ENCODE measurements around the gene MAP3K21.
A peak's percentile ranks its signal among the peaks of the same experiment; 100 is the strongest.

Gene MAP3K21

GRCh38 chr1:233390842-233391737 lies 63.6 kb downstream of the MAP3K21 start:
- DNase-seq, result no peak

DNA sequence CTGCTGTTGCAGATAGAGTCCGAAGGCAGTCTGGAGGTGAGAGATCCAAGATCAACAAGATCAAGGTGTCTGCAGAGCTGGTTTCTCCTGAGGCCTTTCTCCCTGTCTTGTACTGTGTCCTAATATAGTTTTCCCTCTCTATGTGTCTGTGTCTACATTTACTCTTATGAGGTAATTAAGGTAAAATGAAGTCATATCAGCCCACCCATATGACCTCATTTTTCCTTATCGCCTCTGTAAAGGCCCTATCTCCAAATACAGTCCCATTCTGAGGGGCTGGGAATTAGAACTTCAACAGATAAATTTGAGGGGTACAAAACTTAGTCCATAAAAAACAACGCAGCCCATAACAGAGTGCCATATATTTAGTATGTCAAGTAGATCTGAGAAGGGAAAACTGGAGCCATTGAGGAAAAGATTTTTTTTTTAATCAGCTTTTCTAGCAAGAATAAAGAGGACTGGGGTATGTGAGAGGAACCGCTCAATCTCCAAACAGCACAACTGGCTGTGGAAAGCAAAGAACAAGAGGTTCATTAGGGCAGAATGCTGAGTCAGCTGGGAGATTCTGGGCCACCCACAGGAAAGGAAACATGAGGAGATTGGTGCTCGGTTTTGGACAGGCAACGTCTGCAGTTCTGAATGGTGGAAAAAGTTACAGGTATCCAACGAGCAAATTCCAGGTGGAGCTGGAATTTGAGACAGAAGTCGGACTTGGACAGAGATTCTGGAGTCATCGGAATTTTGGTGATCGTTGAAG lies 65.7 kb downstream of the MAP3K21 start:
- no peak for DNase-seq

- DNase-seq, result no peak
These were observed 66.6 kb downstream of the MAP3K21 start for GRCh38 chr1:233393926-233394680.

GRCh38 chr1:233394860-233395717 lies 67.6 kb downstream of the MAP3K21 start:
- peak; percentile 85 for DNase-seq

- DNase-seq, result no peak
These were observed 68.5 kb downstream of the MAP3K21 start for GRCh38 chr1:233395863-233396646.

DNA sequence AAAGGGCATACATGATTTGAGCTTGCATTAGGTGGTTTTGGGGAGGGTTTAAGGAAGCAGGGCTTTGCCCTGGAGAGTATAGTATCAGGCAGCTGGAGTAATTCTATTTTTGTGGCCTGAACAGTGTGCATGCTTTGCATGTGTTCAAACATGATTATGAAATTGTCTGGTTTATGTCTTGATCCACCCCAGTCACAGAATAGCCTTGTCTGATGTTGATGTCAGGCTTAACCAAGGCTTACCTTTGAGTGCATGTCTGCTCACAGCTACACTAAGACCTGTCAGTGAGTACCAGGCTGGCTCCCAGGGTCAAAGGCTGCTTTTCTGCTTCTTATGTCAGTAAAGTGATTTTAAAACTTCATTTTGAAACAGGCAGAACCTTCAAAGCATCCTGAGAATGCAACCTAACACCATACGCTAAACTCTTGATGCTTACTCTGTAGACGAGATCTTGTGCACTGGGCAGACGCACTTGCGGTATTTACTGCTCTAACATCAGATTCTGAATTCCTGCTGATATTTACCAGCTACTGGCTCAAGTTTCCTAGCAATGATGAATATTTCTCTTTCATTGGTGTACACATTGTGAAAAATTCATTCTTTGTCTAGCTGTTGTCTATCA lies 78.9 kb downstream of the MAP3K21 start:
- DNase-seq, result no peak

DNA sequence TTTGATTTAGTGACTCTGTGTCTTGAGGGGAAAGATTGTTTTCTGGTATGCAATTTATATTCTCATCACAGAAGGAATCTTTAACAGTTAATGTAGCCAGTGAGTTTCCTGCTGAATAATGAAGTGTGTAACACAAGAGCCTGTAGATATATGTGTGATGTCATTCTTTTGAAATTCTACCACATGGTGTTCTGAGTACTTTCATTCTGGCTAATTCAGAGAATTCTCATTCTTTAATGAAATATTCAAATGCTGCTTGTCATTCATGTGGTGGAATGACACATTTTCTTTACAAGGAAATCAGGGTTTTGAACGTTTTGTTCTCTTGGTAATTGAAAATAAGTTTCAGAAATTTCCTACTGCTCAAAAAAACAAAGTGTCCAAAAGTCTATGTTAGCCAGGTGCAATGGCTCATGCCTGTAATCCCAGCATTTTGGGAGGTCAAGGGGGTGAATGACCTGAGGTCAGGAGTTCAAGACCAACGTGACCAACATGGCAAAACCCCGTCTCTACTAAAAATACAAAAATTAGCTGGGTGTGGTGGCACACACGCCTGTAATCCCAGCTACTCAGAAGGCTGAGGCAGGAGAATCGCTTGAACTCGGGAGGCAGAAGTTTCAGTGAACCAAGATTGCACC lies 79.6 kb downstream of the MAP3K21 start:
- DNase-seq, result no peak

DNA sequence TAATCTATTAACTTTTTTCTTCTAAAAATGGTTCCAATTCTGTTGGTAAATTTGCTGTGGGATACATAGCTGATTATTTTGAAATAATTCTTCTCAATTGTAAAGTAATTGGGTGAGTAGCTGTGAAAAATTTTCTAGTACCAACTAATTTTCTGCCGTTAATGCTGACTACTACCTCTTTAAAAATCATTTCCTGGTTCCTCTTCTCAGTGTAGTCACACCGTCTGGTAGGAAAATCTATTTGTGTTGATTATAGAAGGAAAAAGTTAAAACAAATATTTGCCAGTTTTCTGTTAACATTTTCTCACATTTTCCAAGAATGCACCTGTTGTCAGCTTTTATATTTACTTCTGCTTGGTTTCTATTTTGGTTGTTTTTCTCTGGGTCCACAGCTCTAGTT lies 82.0 kb downstream of the MAP3K21 start:
- no peak for DNase-seq

DNA sequence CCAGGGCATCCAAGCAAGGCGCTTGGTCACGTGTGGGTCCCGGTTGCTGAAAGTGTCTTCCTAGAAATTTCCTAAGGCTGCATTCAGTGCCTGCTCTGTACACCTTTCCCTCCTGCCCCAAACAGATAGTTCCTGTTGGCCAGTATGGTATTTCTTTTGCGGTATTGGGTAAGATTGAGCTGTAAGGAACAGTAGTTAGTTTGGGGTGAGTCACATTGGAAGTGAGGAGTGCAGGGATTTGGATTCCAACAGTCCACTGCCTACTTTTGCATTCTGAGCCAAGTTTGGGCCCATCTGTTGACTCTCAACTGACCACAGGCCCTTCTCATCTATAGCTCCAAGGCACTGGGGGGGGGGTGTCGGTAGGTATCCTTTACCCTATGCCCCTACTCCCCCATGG lies 83.4 kb downstream of the MAP3K21 start:
- no peak for DNase-seq

GRCh38 chr1:233412812-233413211 lies 85.3 kb downstream of the MAP3K21 start:
- DNase-seq, result no peak

DNA sequence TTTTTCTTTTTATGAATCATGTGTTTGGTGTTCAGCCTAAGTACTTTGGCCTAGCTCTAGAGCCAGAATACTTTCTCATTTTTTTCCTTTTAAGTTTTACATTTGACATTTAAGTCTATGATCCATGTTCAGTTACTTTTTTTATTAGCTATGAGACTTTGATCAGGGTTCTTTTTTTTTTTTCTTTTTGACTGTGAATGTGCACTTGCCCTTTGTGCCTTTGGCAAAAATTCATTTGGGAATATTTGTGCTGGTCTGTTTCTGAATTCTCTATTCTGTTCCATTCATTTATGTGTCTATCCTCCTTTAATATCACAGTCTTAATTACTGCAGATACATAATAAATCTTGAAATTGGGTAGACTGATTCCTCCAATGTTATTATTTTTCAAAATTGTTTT lies 93.8 kb downstream of the MAP3K21 start:
- no peak for DNase-seq

DNA sequence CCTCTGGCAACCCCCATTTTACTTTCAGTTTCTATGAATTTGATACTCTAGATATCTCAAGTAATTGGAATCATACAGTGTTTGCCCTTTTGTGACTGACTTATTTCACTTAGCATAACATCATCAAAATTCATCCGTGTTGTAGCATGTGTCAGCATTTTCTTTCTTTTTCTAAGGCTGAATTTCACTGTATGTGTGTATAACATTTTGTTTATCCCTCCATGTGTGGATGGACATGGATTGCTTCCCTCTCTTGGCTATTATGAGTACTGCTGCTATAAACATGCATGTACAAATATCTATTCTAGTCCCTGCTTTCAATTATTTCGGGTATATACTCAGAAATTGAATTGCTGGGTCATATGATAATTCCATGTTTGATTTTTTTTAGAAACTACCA lies 97.3 kb downstream of the MAP3K21 start:
- no peak for DNase-seq

DNA sequence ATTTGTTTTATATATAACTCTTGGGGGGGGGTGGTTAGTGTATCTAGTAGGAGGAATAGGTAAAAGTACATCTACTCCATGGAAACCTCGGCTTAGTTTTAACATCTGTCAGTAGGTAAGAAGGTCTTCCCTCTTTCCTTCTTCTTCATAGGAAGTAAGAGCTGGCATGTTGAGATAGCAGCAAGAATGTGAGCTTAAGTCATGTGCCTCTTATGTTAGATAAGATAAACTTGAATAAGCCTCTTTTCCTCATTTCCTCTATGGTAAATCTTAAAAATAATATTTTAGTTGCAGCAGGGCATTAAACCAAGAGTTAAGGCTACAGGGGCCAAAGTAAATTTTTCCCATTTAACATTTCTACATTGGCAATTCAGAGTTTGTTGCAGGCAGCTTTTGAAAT lies 100.4 kb downstream of the MAP3K21 start:
- no peak for DNase-seq

DNA sequence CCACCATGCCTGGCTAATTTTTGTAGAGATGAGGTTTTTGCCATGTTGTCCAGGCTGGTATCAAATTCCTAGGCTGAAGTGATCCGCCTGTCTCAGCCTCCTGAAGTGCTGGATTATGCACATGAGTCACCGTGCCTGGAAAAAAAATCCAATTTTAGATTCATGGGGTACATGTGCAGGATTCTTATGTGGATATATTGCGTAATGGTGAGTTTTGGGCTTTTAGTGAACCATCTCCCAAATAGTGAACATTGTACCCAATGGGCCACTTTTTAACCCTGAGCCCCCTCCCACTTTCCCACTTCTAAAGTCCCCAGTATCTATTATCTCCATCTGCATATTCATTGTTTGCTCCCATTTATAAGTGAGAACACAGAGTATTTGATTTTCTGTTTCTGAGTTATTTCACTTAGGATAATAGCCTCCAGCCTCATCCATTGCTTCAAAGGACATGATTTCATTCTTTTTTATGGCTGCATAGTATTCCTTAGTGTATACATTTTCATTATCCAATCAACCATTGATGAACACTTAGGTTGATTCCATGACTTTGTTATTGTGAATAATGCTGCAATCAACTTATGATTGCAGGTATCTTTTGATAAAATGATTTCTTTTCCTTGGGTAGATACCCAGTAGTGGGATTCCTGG lies 104.4 kb downstream of the MAP3K21 start:
- DNase-seq, result no peak

GRCh38 chr1:233432916-233433315 lies 105.4 kb downstream of the MAP3K21 start:
- no peak for DNase-seq

GRCh38 chr1:233433436-233434210 lies 106.1 kb downstream of the MAP3K21 start:
- no peak for DNase-seq

All from NCI-H1694 treated with DMSO at 0.1 percent for 48 hours (cell line).